ENCODE data around the gene PLCH2.
A peak's percentile ranks its signal among the peaks of the same experiment; 100 is the strongest.

PLCH2 gene

GRCh38 chr1:2530513-2531361 lies 54.6 kb downstream of the PLCH2 start:
- DNase-seq (ENCODE audit: low read depth), result no peak
- H3K4me3 ChIP-seq (ENCODE audit: low read length), result no peak overlapping the region
- peak; percentile 8 for TF ChIP-seq CTCF (conservative IDR thresholded peaks at IDR 0.05; ENCODE audit: low read depth, low read length)

GRCh38 chr1:2532485-2533160 lies 56.5 kb downstream of the PLCH2 start:
- no peak for DNase-seq (ENCODE audit: low read depth)
- no peak overlapping the region for H3K4me3 ChIP-seq (ENCODE audit: low read length)
- no peak for TF ChIP-seq CTCF (conservative IDR thresholded peaks at IDR 0.05; ENCODE audit: low read depth, low read length)

GRCh38 chr1:2533365-2533764 lies 57.3 kb downstream of the PLCH2 start:
- no peak for TF ChIP-seq CTCF (conservative IDR thresholded peaks at IDR 0.05; ENCODE audit: low read depth, low read length)
- H3K4me3 ChIP-seq (ENCODE audit: low read length), result no peak overlapping the region
- DNase-seq (ENCODE audit: low read depth), result no peak

- no peak for DNase-seq (ENCODE audit: low read depth)
- H3K4me3 ChIP-seq (ENCODE audit: low read length), result no peak overlapping the region
- no peak for TF ChIP-seq CTCF (conservative IDR thresholded peaks at IDR 0.05; ENCODE audit: low read depth, low read length)
These were observed 58.2 kb downstream of the PLCH2 start for GRCh38 chr1:2534315-2534686.

- H3K4me3 ChIP-seq (ENCODE audit: low read length), result no peak overlapping the region
- TF ChIP-seq CTCF (conservative IDR thresholded peaks at IDR 0.05; ENCODE audit: low read depth, low read length), result no peak
- no peak for DNase-seq (ENCODE audit: low read depth)
These were observed 58.8 kb downstream of the PLCH2 start for GRCh38 chr1:2534687-2535441.

GRCh38 chr1:2535455-2535854 lies 59.4 kb downstream of the PLCH2 start:
- no peak for TF ChIP-seq CTCF (conservative IDR thresholded peaks at IDR 0.05; ENCODE audit: low read depth, low read length)
- no peak for DNase-seq (ENCODE audit: low read depth)
- no peak overlapping the region for H3K4me3 ChIP-seq (ENCODE audit: low read length)
